ENCODE data around the gene KLHL33. TPM values are rescaled to one million over a fixed set of nuclear protein-coding genes. Genes with fewer than 3 reads are reported as not detected.

Gene KLHL33
- total RNA-seq, 1 experiment from 2014 or later: not detected

GRCh38 chr14:20422886-20423285 lies 13.1 kb downstream of the KLHL33 start:
- DNase-seq (ENCODE audit: low read depth, low spot score): no peak
- in situ Hi-C loops (cut with HindIII; ENCODE audit: low pct_unique_long_range_greater_than_20kb, low sequenced_read_pairs): no loop called here

GRCh38 chr14:20421267-20421666 lies 14.7 kb downstream of the KLHL33 start:
- in situ Hi-C loops (cut with HindIII; ENCODE audit: low pct_unique_long_range_greater_than_20kb, low sequenced_read_pairs): no loop called here
- no peak for DNase-seq (ENCODE audit: low read depth, low spot score)

- in situ Hi-C loops (cut with HindIII; ENCODE audit: low pct_unique_long_range_greater_than_20kb, low sequenced_read_pairs): no loop called here
- DNase-seq (ENCODE audit: low read depth, low spot score): no peak
Observed at GRCh38 chr14:20419419-20419818, 16.5 kb downstream of the KLHL33 start.

- no peak for DNase-seq (ENCODE audit: low read depth, low spot score)
- in situ Hi-C loops (cut with HindIII; ENCODE audit: low pct_unique_long_range_greater_than_20kb, low sequenced_read_pairs): no loop called here
Observed at GRCh38 chr14:20418501-20418909, 17.5 kb downstream of the KLHL33 start.

- no peak for DNase-seq (ENCODE audit: low read depth, low spot score)
- in situ Hi-C loops (cut with HindIII; ENCODE audit: low pct_unique_long_range_greater_than_20kb, low sequenced_read_pairs): no loop called here
Observed at GRCh38 chr14:20417250-20418186, 18.4 kb downstream of the KLHL33 start.

- no peak for DNase-seq (ENCODE audit: low read depth, low spot score)
- in situ Hi-C loops (cut with HindIII; ENCODE audit: low pct_unique_long_range_greater_than_20kb, low sequenced_read_pairs): no loop called here
Observed at GRCh38 chr14:20416223-20416622, 19.7 kb downstream of the KLHL33 start.

- DNase-seq (ENCODE audit: low read depth, low spot score): peak; percentile 76
- in situ Hi-C loops (cut with HindIII; ENCODE audit: low pct_unique_long_range_greater_than_20kb, low sequenced_read_pairs): no loop called here
Observed at GRCh38 chr14:20415782-20416206, 20.2 kb downstream of the KLHL33 start.

- DNase-seq (ENCODE audit: low read depth, low spot score): peak; percentile 12
- in situ Hi-C loops (cut with HindIII; ENCODE audit: low pct_unique_long_range_greater_than_20kb, low sequenced_read_pairs): no loop called here
Observed at GRCh38 chr14:20413744-20414082, 22.3 kb downstream of the KLHL33 start.

GRCh38 chr14:20412876-20413743 lies 22.9 kb downstream of the KLHL33 start, which contains the start of gene TEP1:
Gene TEP1, minus strand, starts transcription at chr14:20413501. Its CDS starts 5,062 bp downstream, at chr14:20408439.
- DNase-seq (ENCODE audit: low read depth, low spot score): peak; percentile 85
- in situ Hi-C loops (cut with HindIII; ENCODE audit: low pct_unique_long_range_greater_than_20kb, low sequenced_read_pairs): no loop called here

GRCh38 chr14:20412411-20412810 lies 23.6 kb downstream of the KLHL33 start:
- no peak for DNase-seq (ENCODE audit: low read depth, low spot score)
- in situ Hi-C loops (cut with HindIII; ENCODE audit: low pct_unique_long_range_greater_than_20kb, low sequenced_read_pairs): no loop called here

- in situ Hi-C loops (cut with HindIII; ENCODE audit: low pct_unique_long_range_greater_than_20kb, low sequenced_read_pairs): no loop called here
- DNase-seq (ENCODE audit: low read depth, low spot score): no peak
Observed at GRCh38 chr14:20409226-20409625, 26.7 kb downstream of the KLHL33 start.

- in situ Hi-C loops (cut with HindIII; ENCODE audit: low pct_unique_long_range_greater_than_20kb, low sequenced_read_pairs): no loop called here
- no peak for DNase-seq (ENCODE audit: low read depth, low spot score)
Observed at GRCh38 chr14:20403521-20403920, 32.4 kb downstream of the KLHL33 start.

GRCh38 chr14:20400965-20401593 lies 34.9 kb downstream of the KLHL33 start:
- DNase-seq (ENCODE audit: low read depth, low spot score): no peak
- in situ Hi-C loops (cut with HindIII; ENCODE audit: low pct_unique_long_range_greater_than_20kb, low sequenced_read_pairs): no loop called here

- in situ Hi-C loops (cut with HindIII; ENCODE audit: low pct_unique_long_range_greater_than_20kb, low sequenced_read_pairs): no loop called here
- no peak for DNase-seq (ENCODE audit: low read depth, low spot score)
Observed at GRCh38 chr14:20400589-20400964, 35.4 kb downstream of the KLHL33 start.

- in situ Hi-C loops (cut with HindIII; ENCODE audit: low pct_unique_long_range_greater_than_20kb, low sequenced_read_pairs): no loop called here
- no peak for DNase-seq (ENCODE audit: low read depth, low spot score)
Observed at GRCh38 chr14:20397511-20397910, 38.5 kb downstream of the KLHL33 start.

- in situ Hi-C loops (cut with HindIII; ENCODE audit: low pct_unique_long_range_greater_than_20kb, low sequenced_read_pairs): no loop called here
Observed at GRCh38 chr14:20391505-20391904, 44.5 kb downstream of the KLHL33 start.

GRCh38 chr14:20388159-20388558 lies 47.8 kb downstream of the KLHL33 start:
- in situ Hi-C loops (cut with HindIII; ENCODE audit: low pct_unique_long_range_greater_than_20kb, low sequenced_read_pairs): no loop called here

More at GRCh38 chr14:20391505-20391904, 44.5 kb downstream of the KLHL33 start:
- DNase-seq (ENCODE audit: low read depth, low spot score): no peak

GRCh38 chr14:20387576-20387975 lies 48.4 kb downstream of the KLHL33 start:
- in situ Hi-C loops (cut with HindIII; ENCODE audit: low pct_unique_long_range_greater_than_20kb, low sequenced_read_pairs): no loop called here
- no peak for DNase-seq (ENCODE audit: low read depth, low spot score)

More at GRCh38 chr14:20388159-20388558, 47.8 kb downstream of the KLHL33 start:
- no peak for DNase-seq (ENCODE audit: low read depth, low spot score)
